Common myeloid progenitor, CD34-positive (primary cell): ENCODE measurements around the gene SUN2. TPM values are rescaled to one million over a fixed set of nuclear protein-coding genes. Genes with fewer than 3 reads are reported as not detected.
A peak's percentile ranks its signal among the peaks of the same experiment; 100 is the strongest.
"Not testable (repeated sequence)": the region's sequence is repeated elsewhere in the genome, so short reads cannot be mapped to it uniquely, and the experiment has no call there.

Experiments used
- CTCF ChIA-PET: fragments of 350-600 bp; sonication (Branson Sonifier 250); formaldehyde crosslinking; loops from one replicate; lab custom pipeline; 2021; ENCODE audit warnings: antibody characterized with exemption; lab: Charles Lee
- POLR2A ChIA-PET: fragments of 350-600 bp; sonication (Branson Sonifier 250); formaldehyde crosslinking; loops from one replicate; lab custom pipeline; 2021; ENCODE audit warnings: antibody characterized with exemption; lab: Charles Lee
- DNase-seq, 3 donors: peaks; one replicate each; pipeline versions ENCODE4 v3.0.0 to v3.0.0-alpha.2; 2013
- H3K27ac ChIP-seq, 2 experiments: 1 replicate in 1 of 2; 2 replicates in 1 of 2; pipeline ENCODE4 v1.7.0; 2013; ENCODE audit warnings: inconsistent platforms in 2 of 2, low read length in 2 of 2, mild to moderate bottlenecking in 2 of 2, low read depth in 1 of 2, moderate library complexity in 1 of 2; ENCODE audit not compliant: severe bottlenecking in 2 of 2, insufficient read depth in 1 of 2, poor library complexity in 1 of 2
- H3K27me3 ChIP-seq, 5 experiments: replicated peaks in 2 of 5; 1 replicate in 3 of 5; 2 replicates in 2 of 5; pipeline versions ENCODE4 v1.6.1 to v1.7.0; 2013; ENCODE audit warnings: low read length in 4 of 5, mild to moderate bottlenecking in 2 of 5, moderate library complexity in 2 of 5, inconsistent platforms in 1 of 5; ENCODE audit not compliant: insufficient read depth in 5 of 5, control insufficient read depth in 4 of 5
- H3K36me3 ChIP-seq, 4 experiments: 1 replicate in 2 of 4; 2 replicates in 2 of 4; pipeline versions ENCODE4 v1.6.1 to v1.7.0; 2013; ENCODE audit warnings: low read length in 3 of 4, control low read depth in 1 of 4, mild to moderate bottlenecking in 1 of 4; ENCODE audit not compliant: control insufficient read depth in 4 of 4, insufficient read depth in 4 of 4
- H3K4me1 ChIP-seq, 4 experiments: 1 replicate in 3 of 4; 2 replicates in 1 of 4; pipeline versions ENCODE4 v1.6.1 to v1.7.1; 2013; ENCODE audit warnings: low read length in 3 of 4, mild to moderate bottlenecking in 3 of 4, control low read depth in 1 of 4, inconsistent platforms in 1 of 4, moderate library complexity in 1 of 4; ENCODE audit not compliant: control insufficient read depth in 4 of 4, insufficient read depth in 4 of 4; ENCODE audit errors: control extremely low read depth in 1 of 4
- H3K4me3 ChIP-seq, 7 experiments: 1 replicate in 4 of 7; 2 replicates in 3 of 7; pipeline versions ENCODE4 v1.5.1 to v1.7.0; 2013; ENCODE audit warnings: mild to moderate bottlenecking in 7 of 7, low read length in 6 of 7, moderate library complexity in 6 of 7, inconsistent platforms in 2 of 7, low read depth in 2 of 7, control low read depth in 1 of 7; ENCODE audit not compliant: insufficient read depth in 4 of 7, control insufficient read depth in 1 of 7; ENCODE audit errors: extremely low read depth in 1 of 7
- H3K9me3 ChIP-seq, 5 experiments: 1 replicate in 4 of 5; 2 replicates in 1 of 5; pipeline versions ENCODE4 v1.6.1 to v1.7.1; 2013; ENCODE audit warnings: low read length in 4 of 5, mild to moderate bottlenecking in 2 of 5, inconsistent platforms in 1 of 5, low read depth in 1 of 5, moderate library complexity in 1 of 5; ENCODE audit not compliant: control insufficient read depth in 4 of 5, insufficient read depth in 2 of 5; ENCODE audit errors: control extremely low read depth in 1 of 5
- WGBS: methylation state at CpG from one replicate; pipeline ENCODE4 v1.1.5; 2013; ENCODE audit not compliant: insufficient coverage; 5-methylcytosine and 5-hydroxymethylcytosine counted together
- polyA plus RNA-seq: library from polyadenylated mRNA; unstranded; fragments of 120-200 nt; gene quantifications from one replicate; pipeline ENCODE4 v1.2.1, GENCODE V29; 2013

Gene SUN2, protein sequence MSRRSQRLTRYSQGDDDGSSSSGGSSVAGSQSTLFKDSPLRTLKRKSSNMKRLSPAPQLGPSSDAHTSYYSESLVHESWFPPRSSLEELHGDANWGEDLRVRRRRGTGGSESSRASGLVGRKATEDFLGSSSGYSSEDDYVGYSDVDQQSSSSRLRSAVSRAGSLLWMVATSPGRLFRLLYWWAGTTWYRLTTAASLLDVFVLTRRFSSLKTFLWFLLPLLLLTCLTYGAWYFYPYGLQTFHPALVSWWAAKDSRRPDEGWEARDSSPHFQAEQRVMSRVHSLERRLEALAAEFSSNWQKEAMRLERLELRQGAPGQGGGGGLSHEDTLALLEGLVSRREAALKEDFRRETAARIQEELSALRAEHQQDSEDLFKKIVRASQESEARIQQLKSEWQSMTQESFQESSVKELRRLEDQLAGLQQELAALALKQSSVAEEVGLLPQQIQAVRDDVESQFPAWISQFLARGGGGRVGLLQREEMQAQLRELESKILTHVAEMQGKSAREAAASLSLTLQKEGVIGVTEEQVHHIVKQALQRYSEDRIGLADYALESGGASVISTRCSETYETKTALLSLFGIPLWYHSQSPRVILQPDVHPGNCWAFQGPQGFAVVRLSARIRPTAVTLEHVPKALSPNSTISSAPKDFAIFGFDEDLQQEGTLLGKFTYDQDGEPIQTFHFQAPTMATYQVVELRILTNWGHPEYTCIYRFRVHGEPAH
- 103 TPM for polyA plus RNA-seq

DNA sequence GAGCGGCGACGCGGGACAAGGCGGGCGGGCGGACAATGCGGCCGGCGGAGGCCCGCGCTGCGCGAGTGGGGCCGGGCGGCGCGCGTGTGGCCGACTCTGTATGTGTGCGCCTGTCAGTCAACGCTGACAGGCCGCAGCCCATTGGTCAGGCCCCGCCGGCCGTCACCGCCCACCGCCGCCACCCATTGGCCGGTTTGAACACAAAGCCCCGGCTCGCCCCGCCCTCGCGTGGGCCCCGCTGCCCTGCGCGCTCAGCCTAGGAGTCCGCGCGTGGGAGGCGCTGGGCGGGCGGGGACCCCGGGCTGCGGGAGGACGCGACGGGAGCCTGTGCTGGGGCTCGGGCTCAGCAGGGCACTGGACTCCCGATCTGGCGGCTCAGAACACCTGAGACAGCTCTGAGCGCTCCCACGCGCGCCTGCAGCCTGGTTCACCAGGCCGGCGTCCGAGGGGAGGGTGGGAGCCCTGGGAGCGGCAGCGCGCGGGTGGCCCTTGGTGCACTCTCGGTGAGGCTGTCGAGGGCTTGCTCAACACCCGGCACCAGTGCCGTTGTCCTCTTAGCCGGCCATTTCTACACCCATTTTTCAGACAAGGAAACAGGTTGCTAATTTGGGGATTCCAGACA, at the start of gene SUN2:
SUN2 (minus strand) TSS at position 88 of the 622 bp plus-strand sequence. CDS start 3,370 bp downstream, outside the sequence.
- H3K36me3 ChIP-seq = peaks cover 0 to 24% (median 4%) of the 10 kb centered on the region in 4 experiments
- peaks cover 16 to 74% (median 60%) of the 10 kb centered on the region in 4 experiments for H3K4me1 ChIP-seq
- 0% methylated on average over 61 of the region's 68 CpGs for WGBS
- H3K9me3 ChIP-seq = no peaks in the 10 kb centered on the region
- peak within 1 kb of the TSS; percentile 50 to 79 for H3K27ac ChIP-seq
- H3K27me3 ChIP-seq = no peaks in the 10 kb centered on the region
- CTCF ChIA-PET = interaction anchor here (1.1 to 4.5 kb wide), 3 partner anchors 10 to 23 kb away, joined by 3 to 29 read pairs (median 12); no protein-coding TSS in a partner anchor
- peak; percentile 83 to 92 (median 87) for DNase-seq
- POLR2A ChIA-PET = interaction anchor here (0.7 to 0.9 kb wide), 2 partner anchors 17 to 20 kb away, joined by 3 read pairs; no protein-coding TSS in a partner anchor
- H3K4me3 ChIP-seq = peak within 1 kb of the TSS; percentile 69 to 93 (median 84)

DNA sequence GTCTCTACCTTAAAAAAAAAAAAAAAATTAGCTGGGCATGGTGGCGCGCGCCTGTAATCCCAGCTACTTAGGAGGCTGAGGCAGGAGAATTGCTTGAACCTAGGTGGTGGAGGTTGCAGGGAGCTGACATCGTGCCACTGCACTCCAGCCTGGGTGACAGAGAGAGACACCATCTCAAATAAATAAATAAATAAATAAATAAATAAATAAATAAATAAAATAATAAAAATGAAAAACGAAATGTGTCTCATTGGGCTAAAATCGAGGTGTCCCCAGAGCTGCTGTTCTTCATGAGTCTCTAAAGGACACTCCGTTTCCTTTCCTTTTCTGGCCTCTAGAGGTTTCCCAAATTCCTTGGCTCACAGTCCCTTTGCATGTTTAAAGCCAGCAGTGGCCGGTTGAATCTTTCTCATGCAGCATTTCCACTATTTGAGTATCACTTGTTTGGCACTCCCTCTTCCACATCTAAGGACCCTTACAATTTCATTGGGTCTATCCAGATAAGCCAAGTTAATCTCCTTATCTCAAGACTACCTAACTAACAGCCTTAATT, 49.3 kb upstream of the SUN2 start:
- H3K36me3 ChIP-seq, H3K4me1 ChIP-seq, DNase-seq, H3K4me3 ChIP-seq, H3K27ac ChIP-seq, H3K9me3 ChIP-seq: not testable (repeated sequence)
- 72% methylated on average over 4 of the region's 8 CpGs for WGBS
- peaks cover 0 to 20% (median 9%) of the 10 kb centered on the region in 5 experiments for H3K27me3 ChIP-seq
- POLR2A ChIA-PET = interaction anchor here (0.6 kb wide), 1 partner anchor 36 kb away, joined by 3 read pairs; no protein-coding TSS in a partner anchor
- CTCF ChIA-PET = interaction anchor here (1.4 kb wide), 1 partner anchor 37 kb away, joined by 4 read pairs; no protein-coding TSS in a partner anchor

DNA sequence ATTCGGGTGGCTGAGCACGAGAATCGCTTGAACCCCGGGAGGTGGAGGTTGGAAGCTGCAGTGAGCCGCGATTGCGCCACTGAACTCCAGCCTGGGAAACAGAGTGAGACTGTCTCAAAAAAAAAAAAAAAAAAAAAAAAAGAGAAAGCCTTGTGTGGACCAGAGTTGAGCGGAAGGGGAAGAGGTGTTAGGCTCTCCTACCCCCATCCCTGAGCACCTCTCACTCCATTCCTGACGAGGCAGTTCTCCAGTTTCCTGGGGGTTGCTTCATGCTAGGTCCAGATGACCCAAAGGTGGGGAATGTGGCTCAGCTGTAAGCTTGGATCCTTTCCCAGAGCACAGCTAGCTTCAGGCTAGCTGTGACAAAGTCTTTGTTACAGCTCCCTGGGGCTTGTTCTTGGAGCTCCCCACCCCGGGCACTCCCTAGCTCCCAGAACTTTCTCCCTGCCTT, 46.9 kb upstream of the SUN2 start:
- 20% methylated on average over 1 of the region's 10 CpGs for WGBS
- CTCF ChIA-PET = interaction anchor here (1.1 to 2.1 kb wide), 2 partner anchors 19 to 34 kb away, joined by 3 to 7 read pairs; no protein-coding TSS in a partner anchor
- peak in 2 of 3 donors; percentile 4 to 11 for DNase-seq
- POLR2A ChIA-PET = no interaction called here
- Histone ChIP-seq H3K27me3 (peaks cover 0 to 38% (median 9%) of the 10 kb centered on the region in 5 experiments), H3K9me3 (peaks cover 0 to 7% (median 0%) of the 10 kb centered on the region in 5 experiments), H3K4me3 (no peak overlapping the region), H3K27ac (no peak overlapping the region), H3K4me1 (no peaks in the 10 kb centered on the region), H3K36me3 (no peaks in the 10 kb centered on the region)

DNA sequence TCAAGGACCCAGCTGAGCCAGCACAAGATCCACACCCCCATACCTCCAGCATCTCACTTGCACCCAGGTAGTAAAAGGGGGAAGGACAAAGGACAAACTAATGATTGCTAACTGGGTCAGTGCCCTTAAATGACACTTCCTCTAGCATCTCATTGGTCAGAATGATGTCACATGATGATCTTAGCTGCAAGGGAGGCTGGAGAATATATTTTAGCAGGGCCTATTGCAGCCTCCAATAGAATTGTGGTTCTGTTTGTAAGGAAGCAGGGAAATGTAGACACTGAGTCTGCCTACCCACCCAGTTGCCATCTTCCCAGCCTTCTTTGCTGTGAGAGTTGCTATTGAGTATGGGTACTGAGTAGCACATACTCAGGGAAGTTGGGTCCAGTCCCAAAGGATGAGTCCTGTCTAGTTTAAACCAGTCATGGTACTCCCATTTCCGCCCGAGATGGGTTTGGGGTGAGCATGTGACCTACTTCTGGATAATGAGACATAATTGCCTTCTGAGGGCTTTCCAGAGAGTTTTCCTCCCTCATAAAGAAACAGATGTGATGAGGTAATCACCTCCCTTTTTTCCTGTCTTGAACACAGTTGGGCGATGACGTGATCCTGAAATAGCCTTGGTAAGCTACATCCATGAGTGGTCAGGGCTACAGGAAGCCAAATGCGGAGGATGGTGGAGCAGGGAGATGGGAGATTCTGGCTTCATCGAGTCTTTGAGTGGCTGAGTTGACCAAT, 43.6 kb upstream of the SUN2 start:
- peak in 2 of 3 donors; percentile 17 to 20 for DNase-seq
- H3K4me1 ChIP-seq = peaks cover 0 to 2% (median under 1%) of the 10 kb centered on the region in 4 experiments
- no peaks in the 10 kb centered on the region for H3K36me3 ChIP-seq
- 100% methylated on average over 3 of the region's 6 CpGs for WGBS
- H3K27ac ChIP-seq = no peak overlapping the region
- POLR2A ChIA-PET = no interaction called here
- CTCF ChIA-PET = no interaction called here
- H3K4me3 ChIP-seq = no peak overlapping the region
- peaks cover 0 to 7% (median 0%) of the 10 kb centered on the region in 5 experiments for H3K9me3 ChIP-seq
- H3K27me3 ChIP-seq = peaks cover 0 to 42% (median 9%) of the 10 kb centered on the region in 5 experiments

DNA sequence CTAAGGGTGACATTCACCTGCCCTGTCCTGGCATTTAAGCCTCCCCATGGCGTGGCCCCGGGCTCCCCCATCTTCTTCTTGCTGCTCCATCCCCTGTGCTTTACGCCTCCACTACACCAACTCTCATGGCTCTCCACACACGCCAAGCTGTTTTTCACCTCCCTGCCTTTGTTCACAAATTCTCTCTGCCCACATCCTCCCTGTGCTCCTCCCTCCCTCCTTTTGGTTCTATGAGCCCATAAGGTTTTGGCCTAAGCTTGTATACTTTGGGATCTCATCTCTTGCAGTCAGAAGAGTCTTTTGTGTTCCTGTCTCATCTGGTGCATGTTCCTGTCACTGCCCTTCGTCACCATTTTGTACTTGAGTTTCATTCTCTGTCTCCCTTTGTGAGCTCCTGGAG, 42.7 kb upstream of the SUN2 start:
- CTCF ChIA-PET = no interaction called here
- peaks cover 0 to 6% (median 4%) of the 10 kb centered on the region in 4 experiments for H3K4me1 ChIP-seq
- peaks cover 0 to 38% (median 9%) of the 10 kb centered on the region in 5 experiments for H3K27me3 ChIP-seq
- no peak for DNase-seq
- WGBS = 67% methylated on average over 5 of the region's 5 CpGs
- H3K4me3 ChIP-seq = no peak overlapping the region
- peaks cover 0 to 7% (median 0%) of the 10 kb centered on the region in 5 experiments for H3K9me3 ChIP-seq
- H3K27ac ChIP-seq = no peak overlapping the region
- no peaks in the 10 kb centered on the region for H3K36me3 ChIP-seq
- POLR2A ChIA-PET = interaction anchor here (0.6 kb wide), 1 partner anchor 17 kb away, joined by 3 read pairs; no protein-coding TSS in a partner anchor
